ENCODE measurements around the gene ANXA6. TPM values are rescaled to one million over a fixed set of nuclear protein-coding genes. Genes with fewer than 3 reads are reported as not detected.
A peak's percentile ranks its signal among the peaks of the same experiment; 100 is the strongest.

The ANXA6 gene
- total and polyA plus RNA-seq, 2 experiments from 2014 or later: 404 to 628 TPM

GRCh38 chr5:151121095-151121494, 36.5 kb downstream of the ANXA6 start:
- H3K27ac ChIP-seq: no peak overlapping the region
- no peak overlapping the region for H3K4me3 ChIP-seq
- DNase-seq (ENCODE audit: low read depth in 1 of 2, low spot score in 1 of 2): no peak
- H3K36me3 ChIP-seq: peaks cover 83% of the 10 kb centered on the region
- no peaks in the 10 kb centered on the region for H3K4me1 ChIP-seq (ENCODE audit: low read depth)
- H3K27me3 ChIP-seq: no peaks in the 10 kb centered on the region
- TF ChIP-seq CTCF (IDR thresholded peaks at IDR 0.05; ENCODE audit: low read depth, low read length): no peak
- no peaks in the 10 kb centered on the region for H3K9me3 ChIP-seq (ENCODE audit: low read depth)

- Histone ChIP-seq H3K4me1 (ENCODE audit: low read depth) (no peaks in the 10 kb centered on the region), H3K36me3 (peaks cover 77% of the 10 kb centered on the region), H3K27ac (peak overlapping the region; percentile 56), H3K27me3 (no peaks in the 10 kb centered on the region), H3K4me3 (no peak overlapping the region), H3K9me3 (ENCODE audit: low read depth) (no peaks in the 10 kb centered on the region)
- TF ChIP-seq CTCF (IDR thresholded peaks at IDR 0.05; ENCODE audit: low read depth, low read length): no peak
- DNase-seq (ENCODE audit: low read depth in 1 of 2, low spot score in 1 of 2): no peak
Observed at GRCh38 chr5:151118913-151119575, 38.5 kb downstream of the ANXA6 start.

- Histone ChIP-seq H3K4me1 (ENCODE audit: low read depth) (no peaks in the 10 kb centered on the region), H3K27ac (peak overlapping the region; percentile 6), H3K9me3 (ENCODE audit: low read depth) (no peaks in the 10 kb centered on the region), H3K27me3 (no peaks in the 10 kb centered on the region), H3K4me3 (no peak overlapping the region), H3K36me3 (peaks cover 66% of the 10 kb centered on the region)
- TF ChIP-seq CTCF (IDR thresholded peaks at IDR 0.05; ENCODE audit: low read depth, low read length): peak; percentile 98
- peak; percentile 73 to 74 for DNase-seq (ENCODE audit: low read depth in 1 of 2, low spot score in 1 of 2)
Observed at GRCh38 chr5:151115272-151115905, 42.2 kb downstream of the ANXA6 start.

DNA sequence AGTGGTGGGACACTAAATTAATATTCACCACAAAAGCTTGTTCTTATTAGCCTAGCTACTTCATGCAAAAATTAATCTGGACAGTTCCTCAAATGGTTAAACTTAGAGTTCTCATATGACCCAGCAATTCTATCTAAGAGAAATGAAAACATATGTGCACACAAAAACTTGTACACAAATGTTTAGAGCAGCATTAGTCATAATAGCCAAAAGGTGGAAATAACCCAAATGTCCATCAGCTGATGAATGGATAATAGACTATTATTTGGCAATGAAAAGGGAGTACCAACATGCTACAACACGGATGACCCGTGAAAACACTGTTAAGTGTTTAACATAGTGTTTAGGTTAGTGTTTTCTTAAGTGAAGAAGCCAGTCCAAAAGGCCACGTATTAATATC, 43.9 kb downstream of the ANXA6 start:
- Histone ChIP-seq H3K27ac (no peak overlapping the region), H3K27me3 (no peaks in the 10 kb centered on the region), H3K36me3 (peaks cover 68% of the 10 kb centered on the region), H3K4me1 (ENCODE audit: low read depth) (no peaks in the 10 kb centered on the region), H3K4me3 (no peak overlapping the region), H3K9me3 (ENCODE audit: low read depth) (no peaks in the 10 kb centered on the region)
- no peak for DNase-seq (ENCODE audit: low read depth in 1 of 2, low spot score in 1 of 2)
- TF ChIP-seq CTCF (IDR thresholded peaks at IDR 0.05; ENCODE audit: low read depth, low read length): no peak

- no peak for TF ChIP-seq CTCF (IDR thresholded peaks at IDR 0.05; ENCODE audit: low read depth, low read length)
- no peaks in the 10 kb centered on the region for H3K27me3 ChIP-seq
- DNase-seq (ENCODE audit: low read depth in 1 of 2, low spot score in 1 of 2): no peak
- no peak overlapping the region for H3K4me3 ChIP-seq
- H3K4me1 ChIP-seq (ENCODE audit: low read depth): no peaks in the 10 kb centered on the region
- peak overlapping the region; percentile 53 for H3K27ac ChIP-seq
- H3K9me3 ChIP-seq (ENCODE audit: low read depth): no peaks in the 10 kb centered on the region
- H3K36me3 ChIP-seq: peaks cover 72% of the 10 kb centered on the region
Observed at GRCh38 chr5:151110992-151111391, 46.6 kb downstream of the ANXA6 start.

Data from cardiac muscle cell (in vitro differentiated cells and primary cell).